GM10248 (cell line): ENCODE results near the gene HPN.

Source experiments
- CTCF ChIA-PET: fragments of 300-600 bp; sonication (Branson Sonifier 250); formaldehyde crosslinking; extraction: SDS; loops from one replicate; lab custom pipeline; 2021; ENCODE audit warnings: antibody characterized with exemption; lab: Yijun Ruan, JAX
- POLR2A ChIA-PET: fragments of 350-650 bp; sonication (Branson Sonifier 250); formaldehyde crosslinking; extraction: SDS; loops from one replicate; lab custom pipeline; 2020; ENCODE audit warnings: antibody characterized with exemption; lab: Yijun Ruan, JAX
- DNase-seq: peaks from one replicate; pipeline ENCODE4 v3.0.0; 2012; ENCODE audit errors: extremely low spot score
- CTCF ChIP-seq: IDR thresholded peaks from 2 replicates; pipeline ENCODE4 v1.5.1; 2012; ENCODE audit warnings: mild to moderate bottlenecking, low read depth; ENCODE audit errors: extremely low read depth, missing control alignments, control extremely low read depth

The HPN gene

DNA sequence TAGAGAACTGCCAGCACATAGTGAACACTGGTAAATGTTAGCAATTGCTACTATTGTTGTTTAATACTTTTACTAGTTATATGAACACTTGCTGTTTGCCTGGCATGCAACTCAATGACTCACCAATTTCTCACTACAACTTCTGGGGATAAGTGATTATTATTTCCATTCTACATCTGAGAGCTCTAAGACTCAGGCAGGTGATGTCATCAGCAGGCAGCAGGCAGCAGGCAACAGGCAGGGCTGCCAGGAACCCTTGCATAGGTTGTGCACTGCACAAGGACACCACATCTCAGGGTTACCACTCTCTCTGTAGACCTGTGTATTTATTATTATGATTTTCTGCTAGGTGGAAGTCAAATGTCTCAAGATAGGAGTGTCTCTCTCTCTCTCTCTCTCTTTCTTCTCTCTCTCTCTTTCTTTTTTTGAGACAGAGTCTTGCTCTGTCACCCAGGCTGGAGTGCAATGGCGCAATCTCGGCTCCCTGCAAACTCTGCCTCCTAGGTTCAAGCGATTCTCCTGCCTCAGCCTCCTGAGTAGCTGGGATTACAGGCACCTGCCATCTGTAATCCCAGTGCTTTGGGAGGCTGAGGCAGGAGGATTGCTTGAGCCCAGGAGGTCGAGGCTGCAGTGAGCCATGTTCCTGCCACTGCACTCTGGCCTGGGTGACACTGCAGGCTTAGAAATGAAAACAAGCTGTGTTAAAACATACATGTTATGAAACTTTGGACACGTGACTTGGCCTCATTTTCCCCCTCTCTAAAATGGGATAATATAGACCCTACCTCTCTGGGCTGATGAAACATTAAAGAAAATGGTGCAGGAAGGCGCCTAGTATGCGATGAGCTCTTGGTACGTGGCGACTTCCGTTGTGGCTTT is 22.7 kb downstream of the HPN start:
- no peak for DNase-seq
- TF ChIP-seq CTCF: no peak
- ChIA-PET POLR2A (no interaction called here), CTCF (interaction anchor here (0.9 to 2.7 kb wide), 7 partner anchors 9 to 73 kb away, joined by 3 to 9 read pairs (median 4); partner anchors contain the start of gene LGI4)

DNA sequence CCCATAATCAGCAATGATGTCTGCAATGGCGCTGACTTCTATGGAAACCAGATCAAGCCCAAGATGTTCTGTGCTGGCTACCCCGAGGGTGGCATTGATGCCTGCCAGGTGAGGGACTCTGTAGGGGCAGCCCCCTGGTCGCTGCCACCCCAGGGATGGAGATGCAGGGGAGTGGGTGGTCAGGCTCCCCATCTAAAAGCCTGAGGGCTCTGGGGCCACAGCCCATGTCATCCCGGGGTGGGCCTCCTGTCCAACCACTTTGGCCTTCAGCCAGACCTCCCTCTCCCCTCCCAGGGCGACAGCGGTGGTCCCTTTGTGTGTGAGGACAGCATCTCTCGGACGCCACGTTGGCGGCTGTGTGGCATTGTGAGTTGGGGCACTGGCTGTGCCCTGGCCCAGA is 24.1 kb downstream of the HPN start:
- ChIA-PET POLR2A (no interaction called here), CTCF (interaction anchor here (1.1 to 3.4 kb wide), 9 partner anchors 10 to 88 kb away, joined by 4 to 65 read pairs (median 17); partner anchors contain the start of genes FXYD1, FXYD5, HPN and LGI4)
- no peak for DNase-seq
- no peak for TF ChIP-seq CTCF

GRCh38 chr19:35066121-35066520 is 24.6 kb downstream of the HPN start:
- POLR2A ChIA-PET: no interaction called here
- TF ChIP-seq CTCF: no peak
- DNase-seq: no peak
- CTCF ChIA-PET: interaction anchor here (0.7 to 3.4 kb wide), 24 partner anchors 8 to 101 kb away, joined by 3 to 65 read pairs (median 6); partner anchors contain the start of genes FXYD1, FXYD5, HPN and LGI4

DNA sequence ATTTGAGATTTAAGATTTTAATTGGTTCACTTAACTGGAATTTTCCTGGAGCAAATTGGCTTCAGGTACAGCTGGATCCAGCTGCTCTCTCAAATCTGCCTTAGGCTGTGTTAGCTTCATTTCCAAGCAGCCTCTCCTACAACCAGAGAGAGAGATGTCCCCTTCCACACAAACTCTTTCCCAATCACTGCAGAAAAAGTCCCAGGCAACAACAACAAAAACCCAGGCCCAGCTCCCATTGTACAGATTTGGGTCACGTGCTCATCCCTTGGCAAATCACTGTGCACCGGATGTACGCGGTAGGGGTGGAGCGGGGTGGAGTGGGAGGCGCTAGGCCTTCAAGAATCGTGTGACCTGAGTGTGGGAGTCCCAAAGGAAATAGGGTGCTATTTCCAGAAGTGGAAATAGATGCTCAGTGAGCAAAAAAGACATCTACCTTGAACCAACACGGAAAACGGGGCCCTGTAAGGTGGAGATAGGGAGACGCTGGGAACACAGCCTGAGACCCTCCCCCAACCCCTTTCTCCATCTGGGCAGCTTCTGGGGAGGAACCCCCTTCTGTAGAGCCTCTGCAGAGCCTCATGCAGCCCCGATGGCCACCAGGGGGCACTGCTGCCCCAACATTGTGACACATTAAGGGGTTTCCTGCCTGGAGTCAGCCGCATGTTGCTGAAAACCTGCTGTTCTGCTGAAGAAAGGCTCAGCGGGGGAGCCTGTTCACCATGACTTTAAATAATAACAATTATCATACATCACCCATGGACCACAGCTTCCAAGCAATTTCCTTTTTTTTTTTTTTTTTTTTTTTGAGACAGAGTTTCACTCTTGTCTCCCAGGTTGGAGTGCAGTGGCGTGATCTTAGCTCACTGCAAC is 25.4 kb downstream of the HPN start:
- ChIA-PET CTCF (interaction anchor here (0.7 to 3.4 kb wide), 30 partner anchors 9 to 156 kb away, joined by 3 to 65 read pairs (median 4); partner anchors contain the start of genes FXYD1, FXYD5, HPN and LGI4), POLR2A (interaction anchor here (0.6 kb wide), 2 partner anchors 58 to 86 kb away, joined by 4 to 5 read pairs; no protein-coding TSS in a partner anchor)
- peak; percentile 93 for DNase-seq
- peak; percentile 93 for TF ChIP-seq CTCF

GRCh38 chr19:35068941-35069634 is 27.6 kb downstream of the HPN start:
- CTCF ChIA-PET: interaction anchor here (0.8 to 3.4 kb wide), 16 partner anchors 9 to 72 kb away, joined by 3 to 65 read pairs (median 10); partner anchors contain the start of genes FXYD1, HPN and LGI4
- no peak for DNase-seq
- TF ChIP-seq CTCF: no peak
- POLR2A ChIA-PET: no interaction called here
